ENCODE results near the gene DNAH2.

DNAH2 gene

DNA sequence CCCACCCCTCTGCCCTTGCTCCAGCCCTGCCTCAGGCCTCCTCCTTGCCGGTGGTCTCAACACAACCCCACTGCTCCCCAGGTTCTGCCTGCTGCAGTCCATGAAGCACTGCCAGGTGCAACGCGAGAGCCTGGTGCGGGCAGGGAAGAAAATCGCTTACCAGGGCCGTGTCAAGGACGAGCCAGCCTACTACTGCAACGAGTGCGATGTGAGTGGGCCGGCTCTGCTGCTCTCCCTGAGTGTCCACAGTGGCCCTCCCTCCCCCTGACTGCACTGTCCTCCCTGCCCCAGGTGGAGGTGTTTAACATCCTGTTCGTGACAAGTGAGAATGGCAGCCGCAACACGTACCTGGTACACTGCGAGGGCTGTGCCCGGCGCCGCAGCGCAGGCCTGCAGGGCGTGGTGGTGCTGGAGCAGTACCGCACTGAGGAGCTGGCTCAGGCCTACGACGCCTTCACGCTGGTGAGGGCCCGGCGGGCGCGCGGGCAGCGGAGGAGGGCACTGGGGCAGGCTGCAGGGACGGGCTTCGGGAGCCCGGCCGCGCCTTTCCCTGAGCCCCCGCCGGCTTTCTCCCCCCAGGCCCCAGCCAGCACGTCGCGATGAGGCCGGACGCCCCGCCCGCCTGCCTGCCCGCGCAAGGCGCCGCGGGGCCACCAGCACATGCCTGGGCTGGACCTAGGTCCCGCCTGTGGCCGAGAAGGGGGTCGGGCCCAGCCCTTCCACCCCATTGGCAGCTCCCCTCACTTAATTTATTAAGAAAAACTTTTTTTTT lies 135.6 kb downstream of the DNAH2 start:
- no peak for DNase-seq

DNA sequence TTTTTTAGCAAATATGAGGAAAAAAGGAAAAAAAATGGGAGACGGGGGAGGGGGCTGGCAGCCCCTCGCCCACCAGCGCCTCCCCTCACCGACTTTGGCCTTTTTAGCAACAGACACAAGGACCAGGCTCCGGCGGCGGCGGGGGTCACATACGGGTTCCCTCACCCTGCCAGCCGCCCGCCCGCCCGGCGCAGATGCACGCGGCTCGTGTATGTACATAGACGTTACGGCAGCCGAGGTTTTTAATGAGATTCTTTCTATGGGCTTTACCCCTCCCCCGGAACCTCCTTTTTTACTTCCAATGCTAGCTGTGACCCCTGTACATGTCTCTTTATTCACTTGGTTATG lies 136.1 kb downstream of the DNAH2 start:
- no peak for DNase-seq

DNA sequence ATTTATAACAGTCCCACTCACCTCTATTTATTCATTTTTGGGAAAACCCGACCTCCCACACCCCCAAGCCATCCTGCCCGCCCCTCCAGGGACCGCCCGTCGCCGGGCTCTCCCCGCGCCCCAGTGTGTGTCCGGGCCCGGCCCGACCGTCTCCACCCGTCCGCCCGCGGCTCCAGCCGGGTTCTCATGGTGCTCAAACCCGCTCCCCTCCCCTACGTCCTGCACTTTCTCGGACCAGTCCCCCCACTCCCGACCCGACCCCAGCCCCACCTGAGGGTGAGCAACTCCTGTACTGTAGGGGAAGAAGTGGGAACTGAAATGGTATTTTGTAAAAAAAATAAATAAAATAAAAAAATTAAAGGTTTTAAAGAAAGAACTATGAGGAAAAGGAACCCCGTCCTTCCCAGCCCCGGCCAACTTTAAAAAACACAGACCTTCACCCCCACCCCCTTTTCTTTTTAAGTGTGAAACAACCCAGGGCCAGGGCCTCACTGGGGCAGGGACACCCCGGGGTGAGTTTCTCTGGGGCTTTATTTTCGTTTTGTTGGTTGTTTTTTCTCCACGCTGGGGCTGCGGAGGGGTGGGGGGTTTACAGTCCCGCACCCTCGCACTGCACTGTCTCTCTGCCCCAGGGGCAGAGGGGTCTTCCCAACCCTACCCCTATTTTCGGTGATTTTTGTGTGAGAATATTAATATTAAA lies 136.7 kb downstream of the DNAH2 start:
- DNase-seq, result peak; percentile 55

DNA sequence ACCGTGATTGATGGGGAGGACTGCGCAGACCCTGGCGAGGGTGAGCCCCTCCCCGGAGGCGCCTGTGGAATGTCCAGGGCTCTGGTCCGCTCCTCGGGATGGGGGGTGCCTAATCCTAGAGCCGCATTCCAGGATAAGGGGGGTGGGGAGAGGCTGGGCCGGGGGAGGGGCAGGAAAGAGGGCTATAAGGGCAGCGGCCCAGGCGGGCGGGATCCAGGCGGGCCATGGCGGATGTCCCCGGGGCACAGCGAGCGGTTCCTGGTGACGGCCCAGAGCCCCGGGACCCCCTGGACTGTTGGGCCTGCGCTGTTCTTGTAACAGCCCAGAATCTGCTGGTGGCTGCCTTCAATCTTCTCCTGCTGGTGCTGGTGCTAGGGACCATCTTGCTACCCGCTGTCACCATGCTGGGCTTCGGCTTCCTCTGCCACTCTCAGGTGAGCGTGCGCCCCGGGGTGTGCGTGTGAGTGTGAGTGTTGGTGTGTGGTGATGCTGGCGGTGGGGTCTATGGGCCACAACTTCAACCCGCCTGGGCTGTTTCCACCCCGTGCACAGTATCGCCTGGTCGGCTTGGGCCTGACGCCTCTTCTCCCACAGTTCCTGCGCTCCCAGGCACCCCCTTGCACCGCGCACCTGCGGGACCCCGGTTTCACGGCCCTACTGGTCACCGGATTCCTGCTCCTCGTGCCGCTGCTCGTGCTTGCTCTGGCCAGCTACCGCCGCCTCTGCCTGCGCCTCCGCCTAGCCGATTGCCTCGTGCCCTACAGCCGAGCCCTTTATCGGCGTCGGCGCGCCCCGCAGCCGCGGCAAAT lies 137.5 kb downstream of the DNAH2 start, which contains the start of gene TMEM88:
TMEM88 (plus strand) TSS at position 216 of the 809 bp plus-strand sequence; CDS start at position 225, 9 bp downstream.
- DNase-seq, result peak; percentile 63

DNA sequence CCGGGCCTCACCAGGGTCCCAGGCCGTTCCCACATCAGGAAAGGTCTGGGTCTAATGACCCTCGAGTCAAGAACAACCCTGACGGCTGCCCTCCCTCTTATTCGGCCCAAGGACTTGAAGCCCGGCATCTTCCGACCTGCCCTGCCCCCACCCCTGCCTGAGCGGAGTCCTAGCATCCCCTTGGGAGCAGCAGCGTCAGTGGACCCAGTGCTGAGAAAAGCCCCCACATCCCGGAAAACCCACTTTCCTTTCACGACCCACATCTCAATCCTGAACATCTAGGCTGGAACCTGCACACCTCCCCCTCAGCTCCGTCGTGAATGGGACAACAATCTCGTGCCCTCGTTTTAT lies 138.1 kb downstream of the DNAH2 start:
- no peak for DNase-seq

DNA sequence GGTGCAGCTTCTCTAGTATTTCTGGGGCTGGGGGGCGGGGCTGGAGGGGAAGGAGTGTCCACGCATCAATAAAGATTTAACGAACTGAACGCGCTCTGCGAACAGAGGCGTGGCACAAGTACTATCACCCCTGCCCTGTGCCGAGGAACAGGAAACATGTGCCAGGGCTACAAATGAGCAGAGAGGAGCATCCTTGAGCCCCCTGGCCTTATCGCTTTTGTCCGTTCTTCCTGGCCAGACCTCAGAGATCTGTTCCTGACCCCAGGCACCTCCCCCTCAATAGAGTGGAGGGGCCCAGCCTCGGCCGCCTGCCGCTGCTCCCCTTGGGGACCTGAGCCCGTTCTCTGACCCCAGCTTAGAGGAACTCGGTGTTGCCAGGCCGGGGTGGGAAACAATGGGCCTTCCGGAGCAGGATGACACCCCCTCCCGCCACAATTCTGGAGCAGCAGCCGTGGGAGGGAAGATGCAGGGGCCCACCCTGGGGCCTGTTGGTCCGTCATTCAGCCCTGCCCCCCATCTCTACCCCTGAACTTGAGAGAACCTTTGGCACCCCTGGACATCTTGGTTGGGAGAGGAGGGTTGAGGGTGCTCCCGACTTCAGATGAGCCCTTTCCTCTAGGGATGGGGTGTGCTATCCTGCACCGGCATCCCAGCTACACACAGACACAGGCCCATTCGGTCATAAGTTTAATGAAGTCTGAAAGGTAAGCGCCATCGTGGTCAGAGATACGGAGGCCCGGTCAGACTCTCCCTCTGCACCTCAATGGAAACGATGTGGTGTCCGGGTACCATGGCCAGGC lies 138.7 kb downstream of the DNAH2 start:
- DNase-seq, result peak; percentile 76

DNA sequence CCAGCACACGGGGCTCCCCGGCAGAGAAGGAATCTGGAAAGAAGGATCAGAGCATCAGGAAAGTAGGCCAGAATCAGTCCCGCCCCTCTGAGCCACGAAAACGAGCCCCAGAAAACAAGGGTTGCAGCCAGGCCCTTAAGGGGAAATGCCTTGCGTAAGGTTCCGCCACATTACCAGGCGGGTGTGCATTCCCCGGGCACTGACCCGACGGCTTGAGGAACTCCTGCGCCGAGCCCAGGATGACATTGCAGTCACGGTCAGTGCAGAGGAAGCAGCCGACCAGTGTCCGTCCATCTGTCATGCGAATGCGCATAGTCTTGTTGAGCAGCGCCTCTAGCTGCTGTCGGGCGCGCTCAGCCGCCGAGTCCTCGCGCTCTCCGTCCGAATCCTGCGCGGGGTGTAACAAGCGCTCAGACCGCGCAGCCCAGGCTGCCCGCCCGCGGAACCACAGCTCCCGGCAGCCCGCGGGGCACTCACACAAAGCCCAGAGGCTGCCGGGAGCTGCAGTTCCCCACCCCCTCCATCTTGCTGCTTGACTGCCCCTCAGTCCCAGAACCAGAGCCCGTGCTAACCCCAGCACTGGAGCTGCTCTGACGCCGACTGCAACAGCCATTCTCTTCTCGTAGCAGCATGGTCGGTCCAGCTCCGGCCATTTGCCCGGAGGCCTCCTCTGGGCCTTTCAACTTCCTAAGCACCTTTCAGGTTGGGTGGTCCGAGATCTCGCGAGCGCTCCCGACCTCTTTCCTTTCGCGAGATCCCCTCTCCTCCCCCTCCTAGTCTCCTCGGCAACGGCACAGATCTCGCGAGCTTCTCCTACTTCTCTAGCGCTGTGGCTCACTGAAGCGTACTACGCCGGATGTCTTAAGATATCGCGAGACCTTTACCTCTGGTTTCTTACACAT lies 139.5 kb downstream of the DNAH2 start, which contains the start of gene NAA38:
NAA38 (minus strand) TSS at position 749 of the 902 bp plus-strand sequence; CDS start at position 653, 96 bp downstream.
- peak; percentile 99 for DNase-seq

DNA sequence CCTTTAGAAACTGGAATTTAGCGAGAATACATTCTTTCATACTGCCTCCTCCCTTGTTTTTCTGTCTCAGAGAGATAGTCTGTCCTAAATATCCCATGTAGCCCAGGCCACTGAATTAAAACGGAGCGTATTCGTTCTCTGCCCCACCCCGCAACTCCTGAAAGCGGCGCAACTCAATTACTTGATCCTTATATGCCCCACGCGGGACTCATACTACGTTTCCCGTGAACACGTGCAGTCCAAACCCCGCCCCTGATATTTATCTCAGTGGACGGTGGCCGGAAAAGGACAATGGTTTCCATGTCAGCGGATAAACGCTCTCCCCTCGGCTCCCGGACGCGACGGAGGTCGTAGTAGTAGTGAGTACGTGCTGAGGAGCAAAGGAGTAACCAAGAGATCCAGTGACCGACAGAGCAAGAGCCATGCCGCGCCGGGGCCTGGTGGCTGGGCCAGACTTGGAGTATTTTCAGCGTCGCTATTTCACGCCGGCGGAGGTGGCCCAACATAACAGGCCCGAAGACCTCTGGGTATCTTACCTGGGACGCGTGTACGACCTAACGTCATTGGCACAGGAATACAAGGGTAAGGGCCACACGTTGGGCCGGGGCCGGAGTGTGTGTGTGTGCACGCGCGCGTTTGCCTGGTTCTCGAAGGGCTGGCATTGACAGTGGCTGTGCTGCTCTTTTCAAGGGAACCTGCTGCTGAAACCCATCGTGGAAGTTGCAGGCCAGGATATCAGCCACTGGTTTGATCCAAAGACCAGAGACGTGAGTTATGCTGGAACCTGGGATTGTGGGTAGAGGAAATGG lies 140.4 kb downstream of the DNAH2 start, which contains the start of gene CYB5D1:
CYB5D1 (plus strand) TSS at position 291 of the 809 bp plus-strand sequence; CDS start at position 423, 132 bp downstream.
- DNase-seq, result peak; percentile 95

DNA sequence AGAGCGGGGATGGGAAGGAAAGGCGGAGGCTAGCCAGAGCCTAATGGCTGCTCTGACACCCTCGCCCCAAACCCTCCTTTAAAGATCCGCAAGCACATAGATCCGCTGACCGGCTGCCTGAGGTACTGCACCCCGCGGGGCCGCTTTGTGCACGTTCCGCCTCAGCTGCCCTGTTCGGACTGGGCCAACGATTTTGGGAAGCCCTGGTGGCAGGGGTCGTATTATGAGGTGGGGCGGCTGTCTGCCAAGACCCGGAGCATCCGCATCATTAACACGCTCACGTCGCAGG lies 140.9 kb downstream of the DNAH2 start:
- no peak for DNase-seq

DNA sequence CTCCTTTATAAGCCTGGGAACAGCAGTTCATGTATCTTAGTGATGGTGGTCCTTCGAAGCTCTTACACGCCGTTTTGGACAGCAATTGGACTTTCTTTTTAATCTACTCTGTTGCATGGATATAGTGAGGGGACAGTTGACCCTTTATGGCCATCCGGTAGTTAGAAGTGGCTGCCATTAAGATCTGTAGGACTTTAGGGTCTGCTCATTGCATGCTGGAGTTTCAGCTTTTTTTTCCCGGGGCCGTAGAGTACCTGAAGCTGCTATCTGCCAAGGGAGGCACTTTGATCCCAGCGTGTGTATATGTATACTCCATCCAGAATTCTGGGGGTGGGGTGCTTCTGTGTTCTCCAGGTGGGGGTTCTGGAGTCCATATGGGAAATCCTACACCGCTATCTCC lies 141.5 kb downstream of the DNAH2 start:
- peak; percentile 50 for DNase-seq

DNA sequence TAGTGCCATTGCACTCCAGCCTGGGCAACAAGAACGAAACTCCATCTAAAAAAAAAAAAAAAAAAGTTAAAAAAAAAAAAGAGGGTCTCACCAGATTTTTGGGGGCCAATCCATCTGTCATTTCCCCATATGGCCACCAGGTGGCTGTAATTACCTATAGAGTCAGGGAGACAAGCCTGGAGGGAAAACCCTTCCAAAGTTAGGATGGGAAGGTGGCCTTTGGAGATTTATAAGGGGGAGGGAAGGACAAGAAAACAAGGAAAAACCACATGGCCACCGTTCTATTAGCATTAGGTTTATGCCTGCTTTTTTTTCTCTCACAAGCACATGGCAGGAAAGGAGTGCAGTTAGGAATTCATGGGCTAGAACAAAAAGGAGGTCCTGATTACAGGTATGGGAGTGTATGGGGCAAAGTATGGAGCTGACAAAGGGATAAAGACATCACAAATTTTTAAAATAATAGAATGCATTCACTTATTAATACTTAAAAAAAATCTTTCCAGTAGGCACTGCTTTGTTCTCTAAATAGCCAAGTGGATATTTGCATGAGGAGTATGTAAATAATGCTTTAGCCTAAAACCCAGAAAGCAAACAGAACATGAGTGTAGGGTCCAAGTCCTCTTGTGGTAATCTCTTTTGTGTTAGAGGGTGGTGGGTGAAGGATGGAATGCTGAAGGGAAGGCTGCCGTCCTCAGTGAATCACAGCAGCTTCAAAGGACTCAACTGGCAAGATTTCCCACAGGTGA lies 145.3 kb downstream of the DNAH2 start:
- peak; percentile 72 for DNase-seq

DNA sequence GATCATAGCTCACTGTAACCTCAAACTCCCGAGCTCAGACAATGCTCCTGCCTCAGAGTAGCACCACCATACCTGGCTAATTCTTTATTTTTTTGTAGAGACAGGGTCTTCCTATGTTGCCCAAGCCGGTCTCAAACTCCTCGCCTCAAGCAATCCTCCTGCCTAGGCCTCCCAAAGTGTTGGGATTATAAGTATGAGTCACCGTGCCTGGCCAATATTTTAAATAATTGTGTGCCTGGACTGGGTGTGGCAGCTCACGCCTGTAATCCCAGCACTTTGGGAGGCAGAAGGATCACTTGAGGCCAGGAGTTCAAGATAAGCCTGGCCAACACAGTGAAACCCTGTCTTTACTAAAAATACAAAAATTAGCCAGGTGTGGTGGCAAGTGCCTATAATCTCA lies 146.8 kb downstream of the DNAH2 start:
- peak; percentile 37 for DNase-seq

DNA sequence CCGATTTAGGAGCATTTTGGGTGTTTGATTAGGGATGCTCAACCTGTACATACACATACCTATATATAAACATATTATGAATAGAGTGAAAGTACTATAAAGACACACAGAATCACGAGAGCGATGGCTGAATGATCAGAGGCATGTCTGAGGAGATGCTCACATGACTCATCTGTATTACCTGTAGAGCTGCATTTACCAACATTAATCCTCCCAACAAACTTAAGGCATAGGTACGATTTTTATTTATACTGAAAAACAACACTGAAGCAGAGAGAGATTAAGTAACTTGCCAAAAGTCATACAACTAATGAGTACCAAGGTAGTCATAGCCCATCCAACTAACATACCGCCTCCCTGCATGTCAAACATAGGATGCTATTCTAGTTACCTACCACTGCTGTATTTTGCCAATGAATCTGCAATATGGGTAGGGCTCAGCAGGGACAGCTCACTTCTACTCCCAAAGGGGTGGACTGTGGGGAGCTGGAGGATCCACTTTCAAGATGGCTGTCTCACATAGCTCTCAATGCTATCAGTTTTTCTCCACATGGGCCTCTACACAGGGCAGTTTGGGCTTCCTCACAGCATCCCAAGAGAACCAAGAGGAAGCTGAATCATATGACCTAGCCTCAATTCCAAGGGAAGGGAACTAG lies 147.6 kb downstream of the DNAH2 start:
- DNase-seq, result peak; percentile 47

DNA sequence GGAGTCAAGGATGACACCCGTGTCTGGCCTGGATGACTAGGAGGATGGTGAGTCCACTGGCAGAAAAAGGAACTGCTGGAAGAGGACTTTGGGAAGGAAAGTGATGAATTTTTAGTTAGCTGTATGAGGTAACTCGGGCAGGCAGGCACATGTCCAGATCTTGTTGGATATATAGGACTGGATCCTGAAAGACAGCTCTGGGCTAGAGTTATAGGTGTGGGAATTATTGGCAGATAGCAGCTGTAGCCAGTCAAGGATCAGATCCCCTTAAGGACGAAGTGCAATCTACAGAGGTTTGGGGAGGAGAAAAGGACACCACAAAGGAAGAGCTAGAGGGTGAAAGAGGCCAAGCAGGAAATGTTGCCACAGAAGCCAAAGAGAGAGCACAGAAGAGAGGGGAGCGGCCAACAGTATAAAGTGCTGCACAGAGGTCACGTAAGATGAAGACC lies 150.4 kb downstream of the DNAH2 start:
- DNase-seq, result peak; percentile 58

DNA sequence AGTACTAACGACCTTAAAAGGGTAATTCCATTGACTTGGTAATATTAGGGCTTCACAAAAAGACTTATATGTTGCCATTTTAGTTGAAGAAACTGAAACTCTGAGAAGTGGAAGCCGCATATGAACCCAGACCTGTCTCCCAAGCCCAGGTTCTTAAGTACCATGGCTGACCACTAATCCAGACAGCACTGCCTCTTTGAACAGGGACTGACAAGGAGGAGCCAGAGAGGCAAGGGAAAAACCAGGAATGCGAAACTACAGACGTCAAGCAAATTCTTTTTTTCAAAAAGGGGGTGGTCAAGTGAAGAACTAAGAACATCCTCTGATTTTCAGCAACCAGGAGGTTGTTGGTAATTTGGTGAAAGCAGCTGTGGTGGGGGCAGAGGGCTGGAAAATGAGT lies 155.5 kb downstream of the DNAH2 start:
- no peak for DNase-seq

DNA sequence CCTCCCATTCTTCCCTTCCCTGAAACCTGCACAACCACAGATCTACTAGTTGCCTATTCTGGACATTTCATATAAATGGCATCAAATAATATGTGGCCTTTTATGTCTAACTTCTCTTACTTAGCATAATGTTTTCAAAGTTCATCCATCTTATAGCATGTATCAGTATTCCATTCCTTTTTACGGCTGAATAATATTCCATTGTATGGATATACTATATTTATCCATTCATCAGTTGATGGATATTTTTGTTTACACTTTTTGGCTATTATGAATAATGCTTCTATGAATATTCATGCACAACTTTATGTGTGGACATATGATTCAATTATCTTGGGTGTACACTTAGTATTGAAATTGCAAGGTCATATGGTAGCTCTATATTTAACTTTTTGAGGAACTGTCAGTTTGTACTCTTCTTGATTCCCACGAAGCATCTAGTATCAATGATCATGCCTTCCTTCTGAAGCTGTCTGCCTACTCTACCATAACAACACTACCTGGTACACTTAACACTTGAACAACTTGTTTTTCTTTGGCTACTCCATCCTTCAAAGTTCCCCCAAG lies 158.3 kb downstream of the DNAH2 start:
- DNase-seq, result no peak

DNA sequence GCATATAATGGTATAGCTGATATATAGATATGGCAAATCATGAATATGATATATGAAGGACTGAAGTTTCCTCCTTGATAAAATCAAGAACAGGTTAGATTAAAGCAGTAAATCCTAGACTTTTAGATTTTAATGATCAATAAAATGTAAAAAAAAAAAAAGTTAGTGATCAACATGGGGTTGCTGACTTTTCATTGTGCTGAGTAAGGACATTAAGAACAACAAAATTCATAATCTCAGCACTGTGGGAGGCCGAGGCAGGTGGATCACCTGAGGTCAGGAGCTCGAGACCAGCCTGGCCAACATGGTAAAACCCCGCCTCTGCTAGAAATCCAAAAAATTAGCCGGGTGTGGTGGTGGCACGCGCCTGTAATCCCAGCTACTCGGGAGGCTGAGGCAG lies 160.7 kb downstream of the DNAH2 start:
- DNase-seq, result no peak

DNA sequence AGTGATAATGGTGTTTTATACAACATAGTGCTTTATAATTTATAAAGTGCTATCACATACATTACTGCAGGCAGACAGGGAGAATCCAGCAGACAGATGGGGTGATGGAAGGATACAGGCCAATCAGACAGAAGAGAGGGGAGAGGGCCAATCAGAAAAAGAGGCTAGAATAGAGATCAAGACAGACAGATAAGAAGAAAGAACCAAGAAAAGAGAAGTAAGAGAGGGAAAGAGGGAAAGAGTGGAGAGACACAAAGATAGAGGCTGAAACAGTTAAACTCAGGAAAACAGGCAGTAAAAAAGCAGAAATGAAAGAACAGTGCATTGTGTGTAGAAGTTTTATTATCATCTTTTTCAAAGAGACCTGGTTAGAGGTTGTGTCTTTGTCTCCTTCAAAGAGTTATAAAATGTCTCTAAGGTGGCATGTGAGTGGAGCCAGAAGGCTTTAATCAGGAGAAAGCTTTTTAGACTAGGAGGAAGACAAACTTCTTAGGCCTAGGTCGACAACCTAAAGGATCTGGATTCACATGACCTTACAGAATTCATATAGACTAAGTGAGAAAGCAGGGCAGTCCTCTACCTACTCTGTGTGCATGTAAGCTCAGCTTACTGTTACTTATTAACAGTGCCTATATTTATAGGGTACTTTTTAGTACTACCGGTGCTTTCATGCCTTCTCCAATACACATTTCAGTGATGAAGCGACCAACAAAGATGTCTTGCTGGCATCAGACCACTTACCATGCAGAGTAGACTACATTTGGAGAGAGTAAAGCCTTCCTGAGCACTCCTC lies 162.7 kb downstream of the DNAH2 start:
- no peak for DNase-seq
